HEK293T (cell line): Measurements from ENCODE around the gene BCL2.

ENCODE experiments used
- ELF4 ChIP-seq: fragments of 450-650 bp; IDR thresholded peaks from 2 replicates; pipeline ENCODE4 v1.6.1; 2017; ENCODE audit warnings: antibody characterized with exemption
- FOXM1 ChIP-seq: fragments of 450-650 bp; IDR thresholded peaks from 2 replicates; pipeline ENCODE4 v1.6.1; 2017; ENCODE audit warnings: mild to moderate bottlenecking, borderline replicate concordance
- TARDBP ChIP-seq: fragments of 450-650 bp; IDR thresholded peaks from 2 replicates; pipeline ENCODE4 v1.6.1; 2016

- TF ChIP-seq TARDBP = no peak
- no peak for TF ChIP-seq ELF4
- TF ChIP-seq FOXM1 = no peak
Observed at GRCh38 chr18:63189041-63189440, 130.5 kb downstream of the BCL2 start.
